K562 (cell line): ENCODE measurements around the gene ZNF23. TPM values are rescaled to one million over a fixed set of nuclear protein-coding genes. Genes with fewer than 3 reads are reported as not detected.

Experiments
- ATAC-seq: fragments of 200-7000 bp; cut with Tn5 transposase; 3 replicates; pipeline ENCODE4 v1.9.1; 2020; ENCODE audit warnings: moderate library complexity
- BruUV-seq: library from RNA; stranded (reverse); fragments of 400-500 nt; replicated peaks from 2 replicates; lab custom pipeline; 2021; lab: Mats Ljungman, UMichigan
- CTCF ChIA-PET: fragments of 300-600 bp; formaldehyde crosslinking; extraction: SDS; loops from one replicate; lab custom pipeline; 2021; ENCODE audit warnings: low intra/inter-chr PET ratio; lab: Yijun Ruan, JAX
- POLR2A ChIA-PET: fragments of 300-600, 350-650 bp; sonication (Branson Sonifier 250); formaldehyde crosslinking; extraction: SDS; loops from one replicate; lab custom pipeline; 2021; ENCODE audit warnings: antibody characterized with exemption, inconsistent platforms; lab: Yijun Ruan, JAX
- DNase-seq, 4 experiments: peaks; one replicate each; pipeline versions ENCODE4 v3.0.0 to v3.0.0-alpha.2; 2011 to 2018; ENCODE audit warnings: low spot score in 3 of 4, mixed read lengths in 3 of 4; ENCODE audit errors: extremely low read depth in 1 of 4
- FAIRE-seq: peaks from 2 replicates; lab custom pipeline; 2011; peaks lifted over from hg19 to GRCh38; lab: Jason Lieb, UNC
- H2AFZ ChIP-seq: 2 replicates; pipeline ENCODE4 v1.6.0; 2011; ENCODE audit warnings: low read depth, low read length, control low read depth, inconsistent platforms
- H3K27ac ChIP-seq: fragments of 200-600 bp; 3 replicates; pipeline ENCODE4 v1.8.0; 2011; ENCODE audit warnings: low read depth, mild to moderate bottlenecking, control low read depth, inconsistent platforms, low read length, moderate library complexity, mixed read lengths; ENCODE audit errors: extremely low read depth
- H3K27me3 ChIP-seq, 2 experiments: fragments of 300-600 bp in 1 of 2; 2 replicates in 1 of 2; 3 replicates in 1 of 2; pipeline versions ENCODE4 v1.6.0 to v1.8.0; 2011; ENCODE audit warnings: inconsistent platforms in 2 of 2, low read length in 2 of 2, mild to moderate bottlenecking in 1 of 2, mixed read lengths in 1 of 2, moderate library complexity in 1 of 2; ENCODE audit not compliant: control insufficient read depth in 2 of 2, insufficient read depth in 2 of 2
- H3K36me3 ChIP-seq: fragments of 300-600 bp; 3 replicates; pipeline ENCODE4 v1.8.0; 2011; ENCODE audit warnings: mild to moderate bottlenecking, low read length, inconsistent platforms; ENCODE audit not compliant: control insufficient read depth, insufficient read depth
- H3K4me1 ChIP-seq, 2 experiments: fragments of 200-600 bp in 1 of 2; replicated peaks in 1 of 2; 2 replicates in 1 of 2; 3 replicates in 1 of 2; pipeline versions ENCODE4 v1.5.1 to v1.8.0; 2011; ENCODE audit warnings: inconsistent platforms in 2 of 2, low read length in 2 of 2, mild to moderate bottlenecking in 1 of 2, mixed read lengths in 1 of 2, moderate library complexity in 1 of 2; ENCODE audit not compliant: control insufficient read depth in 2 of 2, insufficient read depth in 2 of 2
- H3K4me2 ChIP-seq: 2 replicates; pipeline ENCODE4 v1.6.1; 2011; ENCODE audit warnings: low read length, control low read depth, inconsistent platforms, mixed read lengths; ENCODE audit not compliant: insufficient read depth
- H3K4me3 ChIP-seq: fragments of 200-600 bp; sonication (generic), shearing (Covaris generic); 2 replicates; pipeline ENCODE4 v1.5.1; 2016; ENCODE audit warnings: control low read depth, inconsistent platforms
- H3K79me2 ChIP-seq: fragments of 200-600 bp; 3 replicates; pipeline ENCODE4 v1.8.0; 2011; ENCODE audit warnings: low read length, inconsistent platforms; ENCODE audit not compliant: control insufficient read depth, insufficient read depth
- H3K9ac ChIP-seq, 2 experiments: 2 replicates each; pipeline versions ENCODE4 v1.6.0 to v1.6.1; 2011; ENCODE audit warnings: low read depth in 2 of 2, low read length in 2 of 2, control low read depth in 1 of 2, inconsistent platforms in 1 of 2, mild to moderate bottlenecking in 1 of 2, mixed read lengths in 1 of 2; ENCODE audit not compliant: insufficient read depth in 1 of 2
- H3K9me1 ChIP-seq: one replicate; pipeline ENCODE4 v1.6.0; 2011; ENCODE audit warnings: inconsistent platforms, mild to moderate bottlenecking, low read length, moderate library complexity; ENCODE audit not compliant: control insufficient read depth, insufficient read depth
- H3K9me3 ChIP-seq: replicated peaks from 2 replicates; pipeline ENCODE4 v1.5.1; 2011; ENCODE audit warnings: low read depth, low read length, inconsistent platforms; ENCODE audit not compliant: control insufficient read depth, insufficient read depth
- H4K20me1 ChIP-seq: replicated peaks from 2 replicates; pipeline ENCODE4 v1.6.1; 2011; ENCODE audit warnings: low read length, inconsistent platforms, mixed read lengths; ENCODE audit not compliant: control insufficient read depth, insufficient read depth
- BCOR ChIP-seq: fragments of 450-650 bp; IDR thresholded peaks from 2 replicates; pipeline ENCODE4 v1.6.1; 2016
- KDM4B ChIP-seq, 2 experiments: fragments of 450-650 bp in 1 of 2; sonication (generic) in 1 of 2; IDR thresholded peaks; 2 replicates each; pipeline ENCODE4 v1.6.1; 2016 to 2017; ENCODE audit warnings: borderline replicate concordance in 2 of 2, antibody characterized with exemption in 1 of 2, low read depth in 1 of 2, mild to moderate bottlenecking in 1 of 2
- NELFE ChIP-seq: IDR thresholded peaks from 2 replicates; pipeline ENCODE4 v1.6.1; 2011; ENCODE audit warnings: mild to moderate bottlenecking; ENCODE audit not compliant: insufficient read depth, insufficient read length
- RERE ChIP-seq: sonication (generic); formaldehyde crosslinking; IDR thresholded peaks from 2 replicates; pipeline ENCODE4 v1.8.0; 2023; ENCODE audit warnings: missing genetic modification reagents, mild to moderate bottlenecking, borderline replicate concordance
- REST ChIP-seq, 2 experiments: fragments of 450-650 bp; formaldehyde crosslinking in 1 of 2; IDR thresholded peaks; 2 replicates each; pipeline versions ENCODE4 v1.4.0 to v1.6.1; 2014 to 2020; ENCODE audit warnings: mild to moderate bottlenecking in 2 of 2, borderline replicate concordance in 1 of 2, low read depth in 1 of 2
- SREBF1 ChIP-seq: fragments of 150-350 bp; IDR thresholded peaks from 2 replicates; pipeline ENCODE4 v1.6.1; 2014; ENCODE audit warnings: antibody characterized with exemption, low read depth, low read length, borderline replicate concordance
- ZBTB12 ChIP-seq: fragments of 250-450 bp; sonication (Bioruptor Pico); IDR thresholded peaks from 2 replicates; pipeline ENCODE4 v1.4.0; 2020
- WGBS: fragments of 100-300 bp; shearing (Covaris generic); methylation state at CpG from one replicate; pipeline ENCODE4 v1.1.6; 2016; ENCODE audit warnings: low coverage, mixed read lengths; ENCODE audit not compliant: insufficient coverage; ENCODE audit errors: missing lambda C conversion rate; 5-methylcytosine and 5-hydroxymethylcytosine counted together
- in situ Hi-C: fragments of 300-500 bp; cut with MboI; formaldehyde crosslinking; loops from 4 replicates; pipeline ENCODE4 v1.15.0; 2018; ENCODE audit warnings: inconsistent platforms, mixed read lengths
- intact Hi-C: fragments of 100-400 bp; cut with micrococcal nuclease; formaldehyde crosslinking; loops from 2 replicates; pipeline ENCODE4 v1.14.2; 2022
- polyA plus RNA-seq, 8 experiments: library from polyadenylated mRNA; depleted of rRNA in 4 of 8; stranded (reverse) in 5 of 8; unstranded in 3 of 8; fragments of >200 nt; fragmentation: Nextera tagmentation in 2 of 8; fragmentation: Illumina TruSeq in 1 of 8; extraction: Ambion mirVana in 2 of 8; extraction: Trizol in 1 of 8; gene quantifications; 2 replicates each; pipeline versions ENCODE4 v1.2.1 to v1.2.3, GENCODE V29; 2011 to 2014; ENCODE audit warnings: inconsistent platforms in 1 of 8, missing spikeins in 1 of 8
- total RNA-seq, 7 experiments: library from RNA; depleted of rRNA in 6 of 7; stranded (reverse); fragments of >200 nt in 6 of 7; fragmentation: Illumina TruSeq in 2 of 7; extraction: Trizol in 2 of 7; gene quantifications; 2 replicates each; pipeline versions ENCODE4 v1.2.1 to v1.2.3, GENCODE V29; 2011 to 2021; ENCODE audit warnings: low replicate concordance in 1 of 7

The ZNF23 gene
- total and polyA plus RNA-seq, 9 of the 15 experiments (the other 6 are each of a cell fraction or from before 2014, with no cell fraction given) = 4.7 to 13.4 (median 11.2) TPM

- in situ Hi-C loops (loop anchor here (10.0 kb wide), 1 partner anchor 160 kb away; no protein-coding TSS in a partner anchor), intact Hi-C loops (no loop called here)
- Histone ChIP-seq H4K20me1 (peaks cover 6% of the 10 kb centered on the region; the same call in 1 of the 2 replicates), H3K27me3 (peaks cover 16 to 44% of the 10 kb centered on the region in 2 experiments), H3K4me3 (no peak overlapping the region), H3K9me1 (no peaks in the 10 kb centered on the region), H3K4me1 (peaks cover 0 to 9% of the 10 kb centered on the region in 2 experiments; a peak in 2 of 5 replicates), H3K79me2 (no peaks in the 10 kb centered on the region), H3K27ac (no peak overlapping the region), H2AFZ (no peak overlapping the region), H3K36me3 (no peaks in the 10 kb centered on the region), H3K9ac (no peak overlapping the region), H3K4me2 (no peak overlapping the region), H3K9me3 (no peaks in the 10 kb centered on the region)
- BruUV-seq = no TSS peak
- ATAC-seq (no peak), DNase-seq (no peak), FAIRE-seq (no peak)
- ChIA-PET POLR2A (no interaction called here), CTCF (no interaction called here)
- 0% methylated on average over 4 of the region's 6 CpGs for WGBS
- no peak for TF ChIP-seq KDM4B (IDR thresholded peaks at IDR 0.05; ENCODE audit: borderline replicate concordance in 2 of 2, low read depth in 1 of 2)
- no peak for TF ChIP-seq ZBTB12 (CRISPR knock-in tag)
- TF ChIP-seq REST (IDR thresholded peaks at IDR 0.05; ENCODE audit: borderline replicate concordance) = no peak
- no peak for TF ChIP-seq REST (CRISPR knock-in tag; IDR thresholded peaks at IDR 0.05; ENCODE audit: low read depth)
- TF ChIP-seq SREBF1 = no peak
- TF ChIP-seq BCOR = no peak
- no peak for TF ChIP-seq NELFE
- TF ChIP-seq RERE = no peak
Measured at GRCh38 chr16:71424626-71425025, 37.4 kb downstream of the ZNF23 start.
